ENCODE measurements around the gene WDR48.

The WDR48 gene

DNA sequence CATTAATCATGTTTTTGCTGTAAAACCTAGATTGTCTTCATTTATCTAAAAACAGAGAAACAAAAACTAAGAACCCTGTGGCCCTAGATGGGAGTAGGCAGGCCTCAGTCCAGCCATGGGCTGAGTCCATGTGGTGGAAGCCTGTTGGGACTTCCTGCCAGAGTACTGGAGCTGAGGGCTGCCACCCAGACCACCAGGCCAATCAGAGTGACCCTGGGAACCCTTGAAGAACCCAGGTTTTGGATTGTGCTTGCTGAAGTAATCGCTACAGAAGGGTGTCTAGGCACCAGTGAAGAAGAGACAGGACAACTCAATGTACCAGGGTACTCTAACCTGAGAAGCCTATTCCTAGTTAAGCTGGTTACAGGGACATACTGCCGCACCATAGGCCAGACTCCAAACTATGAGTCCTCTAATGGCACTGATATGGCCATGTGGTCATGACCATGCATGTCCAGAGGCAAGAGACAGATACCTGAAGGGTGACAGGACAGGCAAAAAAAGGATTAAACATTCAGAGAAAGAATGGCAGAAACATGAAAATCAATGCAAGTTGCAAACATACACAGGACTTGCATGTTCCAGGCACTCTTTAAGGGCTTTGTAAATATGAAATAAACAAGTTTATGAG is 88.6 kb downstream of the WDR48 start:
- no peak for DNase-seq

GRCh38 chr3:39141171-39141995 is 89.6 kb downstream of the WDR48 start:
- DNase-seq: no peak

DNA sequence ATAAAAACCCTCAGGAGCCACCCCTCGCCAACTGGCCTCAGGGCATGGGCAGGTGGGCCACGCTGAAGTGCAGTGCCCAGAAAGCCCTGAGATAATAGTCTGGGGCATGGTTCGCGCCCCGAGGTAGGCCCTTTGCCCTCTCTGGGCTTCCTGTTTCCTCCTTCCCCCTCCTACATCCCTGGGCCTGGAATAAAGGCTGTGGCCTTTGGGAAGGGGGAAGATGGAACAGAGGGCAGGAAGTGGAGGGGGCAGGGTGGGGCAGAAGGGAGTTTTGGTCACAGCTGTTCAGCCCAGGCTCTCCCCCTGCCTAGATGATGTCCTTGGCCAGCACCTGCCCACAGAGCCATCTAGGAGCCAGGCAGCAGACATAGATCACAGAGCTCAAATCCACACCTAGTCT is 90.3 kb downstream of the WDR48 start:
- no peak for DNase-seq

- no peak for DNase-seq
Measured at GRCh38 chr3:39143051-39143885, 91.5 kb downstream of the WDR48 start.

GRCh38 chr3:39144095-39144747 is 92.4 kb downstream of the WDR48 start:
- no peak for DNase-seq

GRCh38 chr3:39144748-39145380 is 93.0 kb downstream of the WDR48 start:
- DNase-seq: no peak

DNA sequence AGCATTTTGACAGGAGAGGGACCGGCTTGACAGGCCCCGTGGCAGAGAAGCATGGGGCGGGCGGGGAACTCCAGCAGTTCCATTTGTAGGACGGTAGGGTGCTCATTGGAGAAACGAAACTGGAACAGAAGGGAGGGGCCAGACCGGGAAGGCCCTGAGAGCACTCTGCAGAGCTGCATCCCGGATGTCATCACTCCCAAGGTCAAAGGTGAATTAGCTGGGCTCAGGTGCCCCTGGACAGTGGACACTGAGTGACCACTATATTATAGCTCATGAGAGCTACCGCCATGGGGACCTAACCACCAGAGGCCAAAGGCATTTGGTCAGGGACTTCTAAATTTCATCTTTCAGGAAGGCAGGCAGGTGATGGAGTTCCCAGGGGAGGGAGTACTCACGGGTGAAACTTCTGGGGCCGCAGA is 94.3 kb downstream of the WDR48 start:
- no peak for DNase-seq
